ENCODE data around the gene GIGYF1. TPM values are rescaled to one million over a fixed set of nuclear protein-coding genes. Genes with fewer than 3 reads are reported as not detected.
A peak's percentile ranks its signal among the peaks of the same experiment; 100 is the strongest.

GIGYF1 gene
- total and polyA plus RNA-seq, 2 donors (not counting 3 experiments of a cell fraction or from before 2014, with no cell fraction given) = 13.6 to 46.3 TPM

DNA sequence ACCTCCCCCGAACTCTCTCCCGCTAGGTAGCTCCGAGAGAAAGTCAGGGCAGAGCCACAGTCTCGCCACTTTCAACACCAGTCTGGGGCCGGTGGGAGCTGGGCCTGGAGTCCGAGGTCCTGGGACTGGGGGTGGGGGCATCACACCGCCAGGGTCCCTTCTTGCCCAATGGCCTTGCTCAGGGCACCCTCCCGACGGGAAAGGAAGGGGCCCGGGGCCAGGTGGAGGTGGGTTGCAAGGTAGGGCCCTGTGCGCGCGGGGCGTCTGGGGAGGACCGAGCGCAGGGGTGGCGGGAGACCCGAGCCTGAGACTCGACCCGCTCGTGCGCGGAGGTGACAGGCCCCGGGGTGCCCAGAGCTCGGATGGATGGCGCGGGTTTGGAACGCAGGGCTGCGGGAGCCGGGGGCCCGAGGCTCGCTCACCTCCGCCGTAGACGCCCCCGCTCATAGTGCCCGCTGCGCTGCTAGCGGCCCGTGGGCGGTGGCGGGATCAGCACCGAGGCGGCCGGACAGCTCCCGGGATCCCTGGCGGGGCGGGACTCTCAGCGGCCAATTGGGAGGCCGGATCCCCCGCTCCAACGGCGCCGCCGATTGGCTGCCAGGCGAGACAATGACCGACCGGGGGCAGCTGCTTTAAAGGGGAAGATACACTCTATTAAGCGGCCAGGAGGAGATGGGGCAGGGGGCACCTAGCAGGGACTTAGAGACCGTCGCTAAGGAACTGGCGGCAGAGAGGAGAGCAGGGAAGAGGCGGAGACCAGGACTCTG is 38.0 kb downstream of the GIGYF1 start, which contains the start of gene ACTL6B:
ACTL6B (minus strand) TSS at position 541 of the 767 bp plus-strand sequence; CDS start at position 447, 94 bp downstream.
- ChIA-PET POLR2A (no interaction called here), CTCF (interaction anchor here (0.7 to 1.0 kb wide), 2 partner anchors 15 to 23 kb away, joined by 3 to 4 read pairs; no protein-coding TSS in a partner anchor)
- Histone ChIP-seq H3K9ac (replicated peaks; ENCODE audit: extremely low read depth, insufficient read depth, low read length) (no peak within 1 kb of the TSS), H3K27ac (ENCODE audit: insufficient read depth, low read depth, low read length) (no peak within 1 kb of the TSS), H3K36me3 (ENCODE audit: control insufficient read depth in 2 of 2, extremely low read depth in 1 of 2, insufficient read depth in 2 of 2, low read length in 2 of 2) (no peaks in the 10 kb centered on the region), H3K4me1 (ENCODE audit: control insufficient read depth, extremely low read depth, insufficient read depth, low read length) (no peaks in the 10 kb centered on the region), H3K9me3 (replicated peaks; ENCODE audit: control insufficient read depth, insufficient read depth, low read length) (no peaks in the 10 kb centered on the region), H3K4me2 (ENCODE audit: insufficient read depth, low read length) (no peak within 1 kb of the TSS), H3K9me1 (replicated peaks; ENCODE audit: control insufficient read depth, extremely low read depth, insufficient read depth, low read length) (no peaks in the 10 kb centered on the region), H3K4me3 (replicated peaks in 1 of 3; ENCODE audit: insufficient read depth in 1 of 3, low read depth in 1 of 3, low read length in 3 of 3) (no peak within 1 kb of the TSS), H3K27me3 (ENCODE audit: control insufficient read depth in 2 of 2, insufficient read depth in 2 of 2, low read length in 2 of 2) (peaks cover 2 to 4% of the 10 kb centered on the region in 2 experiments), H2AFZ (ENCODE audit: low read depth, low read length) (no peak within 1 kb of the TSS), H3K79me2 (ENCODE audit: control insufficient read depth, insufficient read depth, low read length) (no peaks in the 10 kb centered on the region), H4K20me1 (replicated peaks; ENCODE audit: control insufficient read depth, extremely low read depth, insufficient read depth, low read length) (no peaks in the 10 kb centered on the region)
- dilution Hi-C loops (cut with MboI; ENCODE audit: extremely low pct_ligation_motif_present, low sequenced_read_pairs) (no loop called here), intact Hi-C loops (cut with micrococcal nuclease) (loop anchor here (1.0 kb wide), 2 partner anchors 17 to 30 kb away; partner anchors contain the start of gene GNB2)
- DNase-seq (ENCODE audit: low read depth, low spot score) (peak; percentile 56), FAIRE-seq (peak; percentile 73)
- TF ChIP-seq GATA2 (IDR thresholded peaks at IDR 0.05; ENCODE audit: insufficient read depth, insufficient read length, low read depth, low read length) (no peak), JUN (IDR thresholded peaks at IDR 0.05; ENCODE audit: borderline replicate concordance, insufficient read depth, insufficient read length, low read depth) (no peak), POLR2A (IDR thresholded peaks at IDR 0.05; ENCODE audit: low read depth, low read length) (no peak), POLR2AphosphoS5 (IDR thresholded peaks at IDR 0.05; ENCODE audit: insufficient read depth, low read depth, low read length) (no peak), FOS (IDR thresholded peaks at IDR 0.05; ENCODE audit: borderline replicate concordance, insufficient read depth, low read length) (no peak), MYC (IDR thresholded peaks at IDR 0.05; ENCODE audit: low read depth, low read length) (no peak), EZH2 (IDR thresholded peaks at IDR 0.05; ENCODE audit: borderline replicate concordance, low read depth, low read length, severe bottlenecking) (no peak)
- TF ChIP-seq, protein P1, sequence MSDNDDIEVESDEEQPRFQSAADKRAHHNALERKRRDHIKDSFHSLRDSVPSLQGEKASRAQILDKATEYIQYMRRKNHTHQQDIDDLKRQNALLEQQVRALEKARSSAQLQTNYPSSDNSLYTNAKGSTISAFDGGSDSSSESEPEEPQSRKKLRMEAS (IDR thresholded peaks at IDR 0.05; ENCODE audit: insufficient read depth, insufficient read length) = no peak
- TF ChIP-seq, protein P2, sequence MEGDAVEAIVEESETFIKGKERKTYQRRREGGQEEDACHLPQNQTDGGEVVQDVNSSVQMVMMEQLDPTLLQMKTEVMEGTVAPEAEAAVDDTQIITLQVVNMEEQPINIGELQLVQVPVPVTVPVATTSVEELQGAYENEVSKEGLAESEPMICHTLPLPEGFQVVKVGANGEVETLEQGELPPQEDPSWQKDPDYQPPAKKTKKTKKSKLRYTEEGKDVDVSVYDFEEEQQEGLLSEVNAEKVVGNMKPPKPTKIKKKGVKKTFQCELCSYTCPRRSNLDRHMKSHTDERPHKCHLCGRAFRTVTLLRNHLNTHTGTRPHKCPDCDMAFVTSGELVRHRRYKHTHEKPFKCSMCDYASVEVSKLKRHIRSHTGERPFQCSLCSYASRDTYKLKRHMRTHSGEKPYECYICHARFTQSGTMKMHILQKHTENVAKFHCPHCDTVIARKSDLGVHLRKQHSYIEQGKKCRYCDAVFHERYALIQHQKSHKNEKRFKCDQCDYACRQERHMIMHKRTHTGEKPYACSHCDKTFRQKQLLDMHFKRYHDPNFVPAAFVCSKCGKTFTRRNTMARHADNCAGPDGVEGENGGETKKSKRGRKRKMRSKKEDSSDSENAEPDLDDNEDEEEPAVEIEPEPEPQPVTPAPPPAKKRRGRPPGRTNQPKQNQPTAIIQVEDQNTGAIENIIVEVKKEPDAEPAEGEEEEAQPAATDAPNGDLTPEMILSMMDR (IDR thresholded peaks at IDR 0.05; ENCODE audit: extremely low read depth in 1 of 2, insufficient read depth in 1 of 2, low read depth in 1 of 2, low read length in 2 of 2) = no peak
- no TSS peak for BruUV-seq (replicated peaks)

Measured in endothelial cell of umbilical vein (primary cell).